ENCODE measurements around the gene ADGRG3.

Gene ADGRG3

DNA sequence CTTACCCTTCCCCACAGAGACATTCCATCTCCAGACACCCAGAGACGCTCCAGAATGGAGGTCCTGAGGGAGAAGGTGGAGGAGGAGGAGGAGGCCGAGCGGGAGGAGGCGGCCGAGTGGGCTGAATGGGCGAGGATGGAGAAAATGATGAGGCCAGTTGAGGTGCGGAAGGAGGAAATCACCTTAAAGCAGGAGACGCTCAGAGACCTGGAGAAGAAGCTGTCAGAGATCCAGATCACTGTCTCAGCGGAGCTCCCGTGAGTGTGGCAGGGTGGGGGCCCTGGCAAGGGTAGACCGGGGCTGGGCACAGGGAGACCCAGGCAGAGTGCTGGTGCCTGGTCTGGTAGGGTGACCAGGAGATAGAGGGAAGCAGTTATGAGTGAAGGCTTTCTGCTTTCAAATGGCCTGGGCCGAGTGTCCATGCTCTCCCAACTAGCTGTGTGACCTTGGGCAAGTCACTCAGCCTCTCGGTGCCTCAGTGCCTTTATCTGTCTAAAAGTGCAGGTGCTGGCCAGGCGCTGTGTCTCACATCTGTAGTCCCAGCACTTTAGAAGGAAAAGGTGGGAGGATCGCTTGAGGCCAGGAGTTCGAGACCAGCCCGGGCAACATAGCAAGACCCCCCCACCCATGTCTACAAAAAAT, 29.9 kb downstream of the ADGRG3 start (continued):
- TF ChIP-seq TSHZ2 (CRISPR knock-in tag; IDR thresholded peaks at IDR 0.05): no peak
- TF ChIP-seq RARB (CRISPR knock-in tag; IDR thresholded peaks at IDR 0.05): no peak
- no peak for TF ChIP-seq ZFP3 (CRISPR knock-in tag; IDR thresholded peaks at IDR 0.05)
- TF ChIP-seq SNAI2 (CRISPR knock-in tag; IDR thresholded peaks at IDR 0.05): no peak
- TF ChIP-seq ZC3H10 (CRISPR knock-in tag; IDR thresholded peaks at IDR 0.05): no peak
- no peak for TF ChIP-seq ZNF70 (CRISPR knock-in tag; IDR thresholded peaks at IDR 0.05)
- TF ChIP-seq ISL1 (CRISPR knock-in tag; IDR thresholded peaks at IDR 0.05): no peak
- no peak for TF ChIP-seq PPARA (CRISPR knock-in tag; IDR thresholded peaks at IDR 0.05; ENCODE audit: borderline replicate concordance)
- no peak for TF ChIP-seq ESRRG (CRISPR knock-in tag; IDR thresholded peaks at IDR 0.05)

- ATAC-seq: no peak
- no peak for TF ChIP-seq TOX (CRISPR knock-in tag; IDR thresholded peaks at IDR 0.05; ENCODE audit: borderline replicate concordance)
- TF ChIP-seq ARNTL (CRISPR knock-in tag; IDR thresholded peaks at IDR 0.05; ENCODE audit: borderline replicate concordance, low read depth): no peak
- no peak for TF ChIP-seq RARB (CRISPR knock-in tag; IDR thresholded peaks at IDR 0.05)
- TF ChIP-seq CSDC2 (CRISPR knock-in tag; IDR thresholded peaks at IDR 0.05): no peak
- TF ChIP-seq TSHZ2 (CRISPR knock-in tag; IDR thresholded peaks at IDR 0.05): no peak
- TF ChIP-seq SNAI2 (CRISPR knock-in tag; IDR thresholded peaks at IDR 0.05): no peak
- TF ChIP-seq TCF4 (CRISPR knock-in tag; IDR thresholded peaks at IDR 0.05; ENCODE audit: borderline replicate concordance): no peak
- no peak for TF ChIP-seq PPARA (CRISPR knock-in tag; IDR thresholded peaks at IDR 0.05; ENCODE audit: borderline replicate concordance)
- TF ChIP-seq ZNF565 (CRISPR knock-in tag; conservative IDR thresholded peaks at IDR 0.05; ENCODE audit: low read depth): no peak
- no peak for TF ChIP-seq ZNF70 (CRISPR knock-in tag; IDR thresholded peaks at IDR 0.05)
- TF ChIP-seq, protein P1, sequence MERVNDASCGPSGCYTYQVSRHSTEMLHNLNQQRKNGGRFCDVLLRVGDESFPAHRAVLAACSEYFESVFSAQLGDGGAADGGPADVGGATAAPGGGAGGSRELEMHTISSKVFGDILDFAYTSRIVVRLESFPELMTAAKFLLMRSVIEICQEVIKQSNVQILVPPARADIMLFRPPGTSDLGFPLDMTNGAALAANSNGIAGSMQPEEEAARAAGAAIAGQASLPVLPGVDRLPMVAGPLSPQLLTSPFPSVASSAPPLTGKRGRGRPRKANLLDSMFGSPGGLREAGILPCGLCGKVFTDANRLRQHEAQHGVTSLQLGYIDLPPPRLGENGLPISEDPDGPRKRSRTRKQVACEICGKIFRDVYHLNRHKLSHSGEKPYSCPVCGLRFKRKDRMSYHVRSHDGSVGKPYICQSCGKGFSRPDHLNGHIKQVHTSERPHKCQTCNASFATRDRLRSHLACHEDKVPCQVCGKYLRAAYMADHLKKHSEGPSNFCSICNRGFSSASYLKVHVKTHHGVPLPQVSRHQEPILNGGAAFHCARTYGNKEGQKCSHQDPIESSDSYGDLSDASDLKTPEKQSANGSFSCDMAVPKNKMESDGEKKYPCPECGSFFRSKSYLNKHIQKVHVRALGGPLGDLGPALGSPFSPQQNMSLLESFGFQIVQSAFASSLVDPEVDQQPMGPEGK (CRISPR knock-in tag; IDR thresholded peaks at IDR 0.05; ENCODE audit: borderline replicate concordance): no peak
- no peak for TF ChIP-seq BACH2 (CRISPR knock-in tag; IDR thresholded peaks at IDR 0.05; ENCODE audit: borderline replicate concordance)
- TF ChIP-seq, protein P2, sequence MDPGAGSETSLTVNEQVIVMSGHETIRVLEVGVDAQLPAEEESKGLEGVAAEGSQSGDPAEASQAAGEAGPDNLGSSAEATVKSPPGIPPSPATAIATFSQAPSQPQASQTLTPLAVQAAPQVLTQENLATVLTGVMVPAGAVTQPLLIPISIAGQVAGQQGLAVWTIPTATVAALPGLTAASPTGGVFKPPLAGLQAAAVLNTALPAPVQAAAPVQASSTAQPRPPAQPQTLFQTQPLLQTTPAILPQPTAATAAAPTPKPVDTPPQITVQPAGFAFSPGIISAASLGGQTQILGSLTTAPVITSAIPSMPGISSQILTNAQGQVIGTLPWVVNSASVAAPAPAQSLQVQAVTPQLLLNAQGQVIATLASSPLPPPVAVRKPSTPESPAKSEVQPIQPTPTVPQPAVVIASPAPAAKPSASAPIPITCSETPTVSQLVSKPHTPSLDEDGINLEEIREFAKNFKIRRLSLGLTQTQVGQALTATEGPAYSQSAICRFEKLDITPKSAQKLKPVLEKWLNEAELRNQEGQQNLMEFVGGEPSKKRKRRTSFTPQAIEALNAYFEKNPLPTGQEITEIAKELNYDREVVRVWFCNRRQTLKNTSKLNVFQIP (CRISPR knock-in tag; IDR thresholded peaks at IDR 0.05; ENCODE audit: borderline replicate concordance, low read depth): no peak
These were observed 30.8 kb downstream of the ADGRG3 start for GRCh38 chr16:57698812-57699405.

- TF ChIP-seq, protein P1 (CRISPR knock-in tag; IDR thresholded peaks at IDR 0.05; ENCODE audit: borderline replicate concordance): no peak
- TF ChIP-seq PPARA (CRISPR knock-in tag; IDR thresholded peaks at IDR 0.05; ENCODE audit: borderline replicate concordance): no peak
- TF ChIP-seq SNAI2 (CRISPR knock-in tag; IDR thresholded peaks at IDR 0.05): no peak
- no peak for TF ChIP-seq ZNF70 (CRISPR knock-in tag; IDR thresholded peaks at IDR 0.05)
- TF ChIP-seq ZC3H10 (CRISPR knock-in tag; IDR thresholded peaks at IDR 0.05): no peak
- TF ChIP-seq TOX (CRISPR knock-in tag; IDR thresholded peaks at IDR 0.05; ENCODE audit: borderline replicate concordance): no peak
- no peak for TF ChIP-seq ESRRG (CRISPR knock-in tag; IDR thresholded peaks at IDR 0.05)
- no peak for TF ChIP-seq ISL1 (CRISPR knock-in tag; IDR thresholded peaks at IDR 0.05)
- TF ChIP-seq CREB5 (CRISPR knock-in tag; IDR thresholded peaks at IDR 0.05; ENCODE audit: low read depth): no peak
- TF ChIP-seq, protein P2 (CRISPR knock-in tag; IDR thresholded peaks at IDR 0.05; ENCODE audit: borderline replicate concordance, low read depth): no peak
- ATAC-seq: no peak
These were observed 31.4 kb downstream of the ADGRG3 start for GRCh38 chr16:57699481-57699880.
